ENCODE data around the gene ACSF3.
"Not testable (repeated sequence)": the region's sequence is repeated elsewhere in the genome, so short reads cannot be mapped to it uniquely, and the experiment has no call there.

The ACSF3 gene

GRCh38 chr16:89185887-89186592, 92.4 kb downstream of the ACSF3 start:
- DNase-seq (ENCODE audit: low read depth in 2 of 3, low spot score in 1 of 3): not testable (repeated sequence)

GRCh38 chr16:89186593-89187031, 93.0 kb downstream of the ACSF3 start:
- DNase-seq (ENCODE audit: low read depth in 2 of 3, low spot score in 1 of 3): not testable (repeated sequence)

GRCh38 chr16:89187032-89187769, 93.5 kb downstream of the ACSF3 start:
- no peak for DNase-seq (ENCODE audit: low read depth in 2 of 3, low spot score in 1 of 3)

GRCh38 chr16:89187770-89188392, 94.2 kb downstream of the ACSF3 start:
- no peak for DNase-seq (ENCODE audit: low read depth in 2 of 3, low spot score in 1 of 3)

- DNase-seq (ENCODE audit: low read depth in 2 of 3, low spot score in 1 of 3): not testable (repeated sequence)
Observed at GRCh38 chr16:89188471-89189357, 95.1 kb downstream of the ACSF3 start.

- no peak for DNase-seq (ENCODE audit: low read depth in 2 of 3, low spot score in 1 of 3)
Observed at GRCh38 chr16:89189358-89190025, 95.8 kb downstream of the ACSF3 start.

GRCh38 chr16:89190150-89190958, 96.7 kb downstream of the ACSF3 start:
- DNase-seq (ENCODE audit: low read depth in 2 of 3, low spot score in 1 of 3): no peak

- DNase-seq (ENCODE audit: low read depth in 2 of 3, low spot score in 1 of 3): no peak
Observed at GRCh38 chr16:89191033-89191900, 97.6 kb downstream of the ACSF3 start.

GRCh38 chr16:89191901-89192185, 98.2 kb downstream of the ACSF3 start:
- no peak for DNase-seq (ENCODE audit: low read depth in 2 of 3, low spot score in 1 of 3)

- peak in 2 of 3 donors; percentile 80 to 90 for DNase-seq (ENCODE audit: low read depth in 2 of 3, low spot score in 1 of 3)
Observed at GRCh38 chr16:89192186-89192955, 98.7 kb downstream of the ACSF3 start.

GRCh38 chr16:89192956-89193575, 99.4 kb downstream of the ACSF3 start:
- peak in 2 of 3 donors; percentile 65 to 72 for DNase-seq (ENCODE audit: low read depth in 2 of 3, low spot score in 1 of 3)

GRCh38 chr16:89193576-89194293, 100.1 kb downstream of the ACSF3 start:
- no peak for DNase-seq (ENCODE audit: low read depth in 2 of 3, low spot score in 1 of 3)

- no peak for DNase-seq (ENCODE audit: low read depth in 2 of 3, low spot score in 1 of 3)
Observed at GRCh38 chr16:89194340-89195311, 101.0 kb downstream of the ACSF3 start.

- DNase-seq (ENCODE audit: low read depth in 2 of 3, low spot score in 1 of 3): no peak
Observed at GRCh38 chr16:89195521-89196171, 102.0 kb downstream of the ACSF3 start.

GRCh38 chr16:89197033-89197632, 103.5 kb downstream of the ACSF3 start:
- no peak for DNase-seq (ENCODE audit: low read depth in 2 of 3, low spot score in 1 of 3)

Measured in stimulated activated CD4-positive, alpha-beta T cell treated with anti-CD3 and anti-CD28 coated beads, Interleukin-12 subunit alpha, Interleukin-12 subunit beta, amount 100 ng/mL, for 48 hours (primary cell).